HepG2 (cell line): ENCODE data around the gene TMCC1. TPM values are rescaled to one million over a fixed set of nuclear protein-coding genes. Genes with fewer than 3 reads are reported as not detected.

ENCODE experiments used
- ATAC-seq: fragments of 200-7000 bp; cut with Tn5 transposase; 3 replicates; pipeline ENCODE4 v1.9.1; 2020; ENCODE audit warnings: mild to moderate bottlenecking, moderate library complexity
- BruUV-seq: library from RNA; stranded (reverse); fragments of 400-500 nt; replicated peaks from 2 replicates; lab custom pipeline; 2021; lab: Mats Ljungman, UMichigan
- CTCF ChIA-PET: fragments of 300-600 bp; formaldehyde crosslinking; extraction: SDS; loops from one replicate; lab custom pipeline; 2021; ENCODE audit warnings: low total read pairs, inconsistent platforms, low intra/inter-chr PET ratio; lab: Yijun Ruan, JAX
- POLR2A ChIA-PET: fragments of 350-600 bp; sonication (Branson Sonifier 250); formaldehyde crosslinking; loops from one replicate; lab custom pipeline; 2020; ENCODE audit warnings: antibody characterized with exemption, inconsistent platforms; lab: Yijun Ruan, JAX
- DNase-seq: peaks from one replicate; pipeline ENCODE4 v3.0.0-alpha.2; 2015; ENCODE audit warnings: low spot score
- FAIRE-seq: peaks from 3 replicates; lab custom pipeline; 2011; peaks lifted over from hg19 to GRCh38; lab: Jason Lieb, UNC
- H2AFZ ChIP-seq: one replicate; pipeline ENCODE4 v1.6.1; 2011; ENCODE audit warnings: low read length, inconsistent platforms
- H3K27ac ChIP-seq: fragments of 300-600 bp; 3 replicates; pipeline ENCODE4 v1.8.0; 2011; ENCODE audit warnings: mixed run types, mild to moderate bottlenecking, mixed read lengths, low read length, inconsistent platforms; ENCODE audit not compliant: insufficient read depth; ENCODE audit errors: extremely low read length
- H3K27me3 ChIP-seq, 2 experiments: fragments of 200-600 bp in 1 of 2; 2 replicates in 1 of 2; 3 replicates in 1 of 2; pipeline versions ENCODE4 v1.6.0 to v1.8.0; 2011; ENCODE audit warnings: low read length in 2 of 2, mild to moderate bottlenecking in 2 of 2, moderate library complexity in 2 of 2, inconsistent platforms in 1 of 2; ENCODE audit not compliant: insufficient read depth in 2 of 2, control insufficient read depth in 1 of 2
- H3K36me3 ChIP-seq, 2 experiments: fragments of 200-600 bp in 1 of 2; replicated peaks in 1 of 2; 2 replicates in 1 of 2; 3 replicates in 1 of 2; pipeline versions ENCODE4 v1.5.1 to v1.8.0; 2011; ENCODE audit warnings: low read length in 2 of 2, inconsistent platforms in 1 of 2; ENCODE audit not compliant: insufficient read depth in 2 of 2, control insufficient read depth in 1 of 2
- H3K4me1 ChIP-seq: 2 replicates; pipeline ENCODE4 v1.5.1; 2012; ENCODE audit warnings: low read length, inconsistent platforms; ENCODE audit not compliant: insufficient read depth
- H3K4me2 ChIP-seq: 2 replicates; pipeline ENCODE4 v1.6.0; 2011; ENCODE audit warnings: low read depth, low read length, inconsistent platforms
- H3K4me3 ChIP-seq, 3 experiments: fragments of 200-600 bp in 1 of 3; sonication (generic), shearing (Covaris generic) in 1 of 3; replicated peaks in 1 of 3; 2 replicates each; pipeline ENCODE4 v1.5.1; 2011 to 2016; ENCODE audit warnings: low read length in 3 of 3, inconsistent platforms in 2 of 3, low read depth in 2 of 3, mild to moderate bottlenecking in 2 of 3, control low read depth in 1 of 3, mixed read lengths in 1 of 3; ENCODE audit not compliant: insufficient read depth in 1 of 3
- H3K79me2 ChIP-seq: one replicate; pipeline ENCODE4 v1.6.1; 2011; ENCODE audit warnings: low read length, inconsistent platforms; ENCODE audit not compliant: insufficient read depth
- H3K9ac ChIP-seq: 2 replicates; pipeline ENCODE4 v1.6.0; 2011; ENCODE audit warnings: mild to moderate bottlenecking, low read depth, low read length, inconsistent platforms; ENCODE audit not compliant: insufficient read depth
- H3K9me3 ChIP-seq: 2 replicates; pipeline ENCODE4 v1.5.1; 2012; ENCODE audit warnings: mild to moderate bottlenecking, low read length
- H4K20me1 ChIP-seq: 2 replicates; pipeline ENCODE4 v1.6.0; 2011; ENCODE audit warnings: inconsistent platforms, mild to moderate bottlenecking, low read length, moderate library complexity; ENCODE audit not compliant: insufficient read depth
- AHR ChIP-seq: IDR thresholded peaks from 2 replicates; pipeline ENCODE4 v1.6.1; 2018; ENCODE audit warnings: missing genetic modification reagents, missing compliant biosample characterization
- ATF7 ChIP-seq, 2 experiments: fragments of 450-650 bp in 1 of 2; sonication (generic) in 1 of 2; formaldehyde crosslinking in 1 of 2; IDR thresholded peaks; 2 replicates each; pipeline versions ENCODE4 v1.4.0 to v1.6.1; 2016 to 2020; ENCODE audit warnings: antibody characterized with exemption in 1 of 2, mild to moderate bottlenecking in 1 of 2, missing genetic modification reagents in 1 of 2
- HIC2 ChIP-seq: sonication (generic); formaldehyde crosslinking; IDR thresholded peaks from 2 replicates; pipeline ENCODE4 v1.9.0; 2022; ENCODE audit warnings: low read depth, missing genetic modification reagents
- MIER3 ChIP-seq: IDR thresholded peaks from 2 replicates; pipeline ENCODE4 v1.6.1; 2016; ENCODE audit warnings: missing compliant biosample characterization, borderline replicate concordance
- NCOA1 ChIP-seq: sonication (generic); formaldehyde crosslinking; IDR thresholded peaks from 2 replicates; pipeline ENCODE4 v1.9.0; 2021; ENCODE audit warnings: missing genetic modification reagents
- ZNF124 ChIP-seq: sonication (generic); formaldehyde crosslinking; IDR thresholded peaks from 2 replicates; pipeline ENCODE4 v1.4.0; 2020; ENCODE audit warnings: missing genetic modification reagents
- ZNF687 ChIP-seq: sonication (generic); formaldehyde crosslinking; IDR thresholded peaks from 2 replicates; pipeline ENCODE4 v1.5.1; 2020; ENCODE audit warnings: mild to moderate bottlenecking, missing genetic modification reagents, moderate library complexity
- ZNF816 ChIP-seq: sonication (generic); formaldehyde crosslinking; IDR thresholded peaks from 2 replicates; pipeline ENCODE4 v1.8.0; 2022; ENCODE audit warnings: missing genetic modification reagents, mild to moderate bottlenecking, borderline replicate concordance
- WGBS: methylation state at CpG from one replicate; pipeline ENCODE4 v1.1.6; 2017; ENCODE audit warnings: low lambda C conversion rate; 5-methylcytosine and 5-hydroxymethylcytosine counted together
- in situ Hi-C: cut with HindIII; loops from 2 replicates; pipeline ENCODE4 v1.10.0; 2017; ENCODE audit warnings: low pct_unique_long_range_greater_than_20kb; ENCODE audit not compliant: extremely low pct_ligation_motif_present
- intact Hi-C: fragments of 100-400 bp; cut with micrococcal nuclease; formaldehyde crosslinking; loops from one replicate; pipeline ENCODE4 v1.10.0; 2022; ENCODE audit not compliant: unreplicated experiment
- polyA plus RNA-seq, 8 experiments: library from polyadenylated mRNA; depleted of rRNA in 3 of 8; stranded (reverse) in 7 of 8; unstranded in 1 of 8; fragments of >200 nt; fragmentation: Illumina TruSeq in 4 of 8; extraction: Trizol in 4 of 8; gene quantifications; 2 replicates each; pipeline versions ENCODE4 v1.2.1 to v1.2.3, GENCODE V29; 2011 to 2016; ENCODE audit warnings: low read depth in 4 of 8, missing spikeins in 1 of 8, mixed read lengths in 1 of 8; ENCODE audit not compliant: insufficient read depth in 1 of 8
- total RNA-seq, 5 experiments: library from RNA; depleted of rRNA; stranded (reverse); fragments of >200 nt; fragmentation: Illumina TruSeq; extraction: Trizol; gene quantifications; 2 replicates each; pipeline ENCODE4 v1.2.3, GENCODE V29; 2016; ENCODE audit warnings: low read depth in 1 of 5

The TMCC1 gene
- total and polyA plus RNA-seq, 2 of the 13 experiments (the other 11 are each of a cell fraction or from before 2014, with no cell fraction given), result 12.1 to 264 TPM

- Histone ChIP-seq H4K20me1 (no peaks in the 10 kb centered on the region), H3K9me3 (no peaks in the 10 kb centered on the region), H3K4me3 (peak overlapping the region in 1 of 3 experiments; percentile 65; a peak in 1 of 6 replicates), H3K4me2 (peak overlapping the region; percentile 69), H3K27me3 (no peaks in the 10 kb centered on the region; a peak in 1 of 5 replicates), H3K27ac (no peak overlapping the region), H2AFZ (no peak overlapping the region), H3K9ac (peak overlapping the region; percentile 18; the same call in 1 of the 2 replicates), H3K4me1 (peaks cover 91% of the 10 kb centered on the region), H3K36me3 (no peaks in the 10 kb centered on the region), H3K79me2 (no peaks in the 10 kb centered on the region)
- intact Hi-C loops (no loop called here), in situ Hi-C loops (no loop called here)
- DNase-seq (no peak), ATAC-seq (no peak), FAIRE-seq (no peak)
- WGBS, result 21% methylated on average over 5 of the region's 5 CpGs
- TF ChIP-seq ATF7 (IDR thresholded peaks at IDR 0.05) (peak; percentile 39; the same call in 1 of the 2 replicates), ATF7 (CRISPR knock-in tag; IDR thresholded peaks at IDR 0.05) (no peak), ZNF124 (no peak)
- CTCF ChIA-PET, result no interaction called here
- BruUV-seq, result no TSS peak
- POLR2A ChIA-PET, result interaction anchor here (1.2 to 2.0 kb wide), 2 partner anchors 9 to 20 kb away, joined by 4 to 9 read pairs; no protein-coding TSS in a partner anchor
Observed at GRCh38 chr3:129616713-129617112, 276.8 kb downstream of the TMCC1 start.

- Histone ChIP-seq H3K9ac (peak overlapping the region; percentile 18; the same call in 1 of the 2 replicates), H3K9me3 (no peaks in the 10 kb centered on the region), H3K4me3 (peak overlapping the region in 2 of 3 experiments; percentile 37 to 65; a peak in 3 of 6 replicates), H3K27me3 (no peaks in the 10 kb centered on the region; a peak in 1 of 5 replicates), H3K27ac (no peak overlapping the region), H3K36me3 (no peaks in the 10 kb centered on the region), H2AFZ (no peak overlapping the region), H4K20me1 (no peaks in the 10 kb centered on the region), H3K4me2 (peak overlapping the region; percentile 69), H3K79me2 (no peaks in the 10 kb centered on the region), H3K4me1 (peaks cover 91% of the 10 kb centered on the region)
- BruUV-seq, result no TSS peak
- intact Hi-C loops, result no loop called here
- ChIA-PET POLR2A (interaction anchor here (1.2 to 2.0 kb wide), 2 partner anchors 10 to 20 kb away, joined by 4 to 9 read pairs; no protein-coding TSS in a partner anchor), CTCF (no interaction called here)
- in situ Hi-C loops, result no loop called here
- FAIRE-seq, result no peak
- 0% methylated on average over 4 of the region's 8 CpGs for WGBS
- peak; percentile 12 for ATAC-seq
- no peak for DNase-seq
- TF ChIP-seq MIER3, result no peak
- no peak for TF ChIP-seq HIC2 (CRISPR knock-in tag)
- TF ChIP-seq ZNF687 (CRISPR knock-in tag), result peak; percentile 70
- TF ChIP-seq AHR (CRISPR knock-in tag), result no peak
- TF ChIP-seq ZNF816 (CRISPR knock-in tag), result no peak
- TF ChIP-seq NCOA1 (CRISPR knock-in tag), result no peak
Observed at GRCh38 chr3:129616291-129616690, 277.2 kb downstream of the TMCC1 start.
